Forelimb muscle (tissue), 1 donor: ENCODE data around the gene S100A10. TPM values are rescaled to one million over a fixed set of nuclear protein-coding genes. Genes with fewer than 3 reads are reported as not detected.

Experiments
- DNase-seq: peaks from one replicate; pipeline ENCODE4 v3.0.0-alpha.2; 2013; ENCODE audit warnings: low read depth
- polyA plus RNA-seq: library from polyadenylated mRNA; unstranded; fragments of 120-200 nt; gene quantifications from one replicate; pipeline ENCODE4 v1.2.1, GENCODE V29; 2013; ENCODE audit not compliant: insufficient read length

The S100A10 gene
- polyA plus RNA-seq = 169 TPM

- DNase-seq = no peak
Measured at GRCh38 chr1:151993734-151994496, at the start of gene S100A10. S100A10 (minus strand) TSS chr1:151993859; CDS start chr1:151986230, 7,629 bp downstream.

- DNase-seq = no peak
Measured at GRCh38 chr1:152042030-152042429, 48.4 kb upstream of the S100A10 start.

DNA sequence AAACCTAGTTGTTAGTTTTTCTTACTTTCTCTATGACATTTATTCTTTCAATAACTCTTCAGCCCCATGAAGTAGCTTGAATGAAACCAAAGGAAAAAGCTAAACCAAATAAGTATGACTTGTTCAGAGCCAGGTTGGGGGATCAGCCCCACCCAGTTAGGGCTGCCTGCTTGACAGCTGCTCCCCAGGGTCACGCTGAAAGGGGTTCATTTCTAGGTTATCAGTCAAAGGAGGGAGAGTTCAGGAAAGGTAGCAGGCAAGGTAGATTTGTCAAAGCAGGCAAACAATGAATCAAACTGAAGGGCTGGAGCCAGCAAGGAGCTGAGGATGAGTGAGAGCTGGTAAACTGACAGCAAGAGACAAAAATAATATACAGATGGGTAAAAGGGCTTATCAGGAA is 46.2 kb upstream of the S100A10 start:
- no peak for DNase-seq

DNA sequence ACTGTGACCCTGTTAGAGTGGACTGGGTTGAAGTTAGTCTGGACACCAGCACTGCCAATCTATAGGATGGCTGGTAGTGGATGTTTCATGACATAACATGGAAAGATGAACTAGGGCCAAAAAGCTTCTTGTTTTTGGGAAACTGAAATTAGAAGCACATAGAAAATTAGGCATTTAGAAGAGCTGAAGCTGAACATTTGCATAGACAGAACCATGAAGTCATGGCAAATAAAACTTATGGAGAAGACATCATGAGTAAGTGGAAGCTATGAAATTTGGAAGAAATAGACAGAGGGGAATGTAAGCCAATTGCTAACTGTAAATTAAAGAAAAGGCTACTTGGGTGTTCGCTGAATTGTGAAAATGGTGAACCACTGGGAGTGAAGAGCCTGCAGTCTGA is 45.8 kb upstream of the S100A10 start:
- no peak for DNase-seq

DNA sequence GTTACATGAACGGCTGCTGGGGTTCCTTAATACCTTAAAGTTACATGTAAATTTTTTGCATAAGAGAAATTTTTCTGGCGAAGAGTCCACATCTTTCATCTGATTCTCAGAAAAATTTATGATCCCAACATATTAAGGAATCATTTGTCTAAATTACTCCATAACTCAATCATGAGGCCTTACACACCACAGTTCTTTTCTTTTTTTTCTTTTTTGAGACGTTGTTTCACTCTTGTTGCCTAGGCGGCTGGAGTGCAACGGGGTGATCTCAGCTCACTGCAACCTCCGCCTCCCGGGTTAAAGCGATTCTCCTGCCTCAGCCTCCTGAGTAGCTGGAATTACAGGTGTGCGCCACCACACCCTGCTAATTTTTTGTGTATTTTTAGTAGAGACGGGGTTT is 45.2 kb upstream of the S100A10 start:
- no peak for DNase-seq

DNA sequence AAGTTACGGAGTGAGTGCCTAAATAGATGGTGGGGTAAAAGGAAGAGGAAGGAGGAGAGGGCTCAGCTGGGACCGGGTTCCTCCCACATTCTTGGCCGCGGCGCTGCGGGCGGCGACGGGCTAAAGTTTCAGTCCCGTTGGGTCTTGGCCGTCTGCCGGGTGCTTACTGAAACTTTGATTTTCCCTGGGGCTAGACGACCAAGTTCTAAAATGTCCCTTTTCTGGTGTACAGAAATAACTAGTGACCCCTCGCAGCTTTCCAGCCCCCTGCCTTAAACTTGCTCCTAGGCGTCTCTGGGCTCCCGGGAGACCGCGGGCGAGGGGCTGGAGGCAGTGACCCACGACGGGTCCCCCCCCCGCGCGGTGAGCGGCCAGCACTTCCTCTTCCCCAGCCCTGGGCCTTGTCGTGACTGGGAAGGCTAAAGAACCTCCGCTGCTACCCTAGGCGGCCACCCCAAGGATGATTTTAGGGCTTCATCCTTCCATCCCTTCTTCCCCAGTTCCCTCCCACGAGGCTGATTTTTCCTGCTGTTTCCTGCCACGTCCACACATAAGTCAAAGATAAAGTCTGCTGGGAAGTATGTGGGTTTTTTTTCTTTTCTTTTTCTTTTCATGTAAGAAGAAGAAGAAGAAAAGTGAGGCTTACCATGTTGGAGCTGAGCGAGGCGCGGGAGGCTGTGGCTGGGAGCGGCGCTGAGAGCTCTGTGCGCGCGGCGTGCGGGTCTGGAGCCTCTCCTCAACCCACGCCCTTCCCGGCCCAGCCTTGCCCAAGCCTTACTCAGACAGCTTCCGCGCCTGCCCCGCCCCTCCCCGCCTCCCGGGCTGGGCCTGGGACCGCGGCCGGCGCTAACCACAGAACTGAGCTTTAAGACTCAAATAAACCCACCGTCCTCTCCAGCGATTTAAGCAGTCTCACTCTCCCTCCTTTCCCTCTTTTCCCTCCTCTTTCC is 42.9 kb upstream of the S100A10 start, which contains the start of gene S100A11:
Gene S100A11, minus strand, starts transcription at position 738 of the 950 bp plus-strand sequence. Its CDS starts 89 bp downstream, at position 649.
- DNase-seq = no peak

DNA sequence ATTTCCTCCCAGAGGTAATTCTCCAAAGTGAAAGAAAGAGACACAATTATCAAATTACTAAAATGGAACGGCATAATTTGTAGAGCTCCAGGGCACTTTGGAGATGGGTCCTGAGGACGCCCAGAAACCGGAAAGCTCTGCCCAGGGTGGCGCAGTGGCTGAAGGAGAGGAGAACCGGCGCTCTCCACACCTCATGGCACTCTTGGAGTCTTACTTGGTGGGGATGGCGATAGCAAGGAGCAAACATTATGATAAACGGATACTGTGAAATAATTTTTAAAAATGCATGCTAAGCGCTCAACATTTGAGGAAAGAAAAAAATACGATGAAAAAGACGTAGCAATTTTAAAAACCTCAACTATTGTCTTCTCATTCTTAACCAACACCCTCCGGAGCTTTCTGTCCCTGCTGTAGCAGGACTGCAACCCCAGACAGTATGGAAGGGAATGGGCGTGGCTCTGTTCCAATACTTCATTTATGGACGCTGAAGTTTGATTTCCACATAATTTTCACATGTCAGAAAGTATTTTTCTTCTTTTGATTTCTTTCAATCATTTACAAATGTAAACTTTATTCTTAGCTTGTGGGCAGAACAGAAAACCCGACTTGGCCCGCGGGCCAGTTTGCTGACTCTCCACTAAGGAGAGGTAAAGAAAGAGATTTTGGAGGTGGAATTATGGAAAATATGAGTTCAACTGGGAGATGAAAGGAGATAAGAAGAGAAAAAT is 42.0 kb upstream of the S100A10 start:
- DNase-seq = no peak

- DNase-seq = no peak
Measured at GRCh38 chr1:152034654-152035538, 41.2 kb upstream of the S100A10 start.

- DNase-seq = no peak
Measured at GRCh38 chr1:152034324-152034653, 40.6 kb upstream of the S100A10 start.

DNA sequence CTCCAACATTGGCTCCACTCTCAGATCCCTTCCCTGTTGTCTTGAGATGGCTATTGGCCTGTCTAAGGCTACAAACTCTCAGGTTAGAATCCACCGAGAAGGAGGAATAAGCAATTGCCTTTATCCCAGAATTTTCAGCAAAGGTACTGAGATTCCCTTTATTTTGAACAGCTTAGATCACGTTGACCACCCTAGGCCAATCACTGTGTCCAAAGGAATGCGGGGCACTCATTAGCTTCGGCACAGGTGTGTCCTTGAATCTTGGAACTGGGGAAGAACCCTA is 36.2 kb upstream of the S100A10 start:
- no peak for DNase-seq

GRCh38 chr1:152029144-152029928 is 35.7 kb upstream of the S100A10 start:
- no peak for DNase-seq

DNA sequence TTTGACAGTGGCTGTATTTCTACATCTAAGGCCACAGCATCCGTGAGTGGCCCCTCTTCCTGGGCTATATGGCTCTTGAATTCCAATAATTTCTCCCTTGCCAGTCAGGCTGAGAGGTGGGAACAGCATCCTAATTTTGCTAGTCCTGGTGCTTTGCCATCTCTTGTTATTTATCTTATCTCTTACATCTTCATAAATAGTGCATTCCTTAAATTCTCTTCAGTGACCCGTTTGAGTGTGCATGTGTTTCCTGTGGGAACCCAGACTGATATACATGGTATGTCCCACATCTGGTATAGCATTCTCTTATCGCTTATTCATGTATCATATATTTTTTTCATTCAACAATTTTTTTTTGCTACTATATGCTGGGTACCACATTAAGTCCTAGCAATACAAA is 33.2 kb upstream of the S100A10 start:
- DNase-seq = no peak

- no peak for DNase-seq
Measured at GRCh38 chr1:152024223-152024622, 30.6 kb upstream of the S100A10 start.

DNA sequence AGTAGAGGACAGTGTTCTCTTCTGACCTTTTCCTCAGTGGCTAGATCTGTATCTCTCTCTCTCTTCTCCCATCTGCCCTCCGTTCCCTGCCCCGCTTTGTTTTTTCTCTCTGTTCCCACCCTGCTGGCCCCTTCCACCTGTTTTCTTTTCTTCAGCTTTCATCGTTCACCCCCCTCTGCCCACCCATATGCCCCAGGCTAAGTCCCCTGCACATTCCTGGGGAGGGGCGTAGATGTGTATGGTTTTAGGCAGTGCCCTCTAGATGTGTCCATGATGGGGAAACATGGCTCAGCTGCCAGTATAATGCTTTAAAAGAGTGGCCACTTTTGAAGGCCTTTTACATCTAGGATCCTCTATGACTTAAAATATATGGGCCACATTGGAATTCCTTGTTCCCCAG is 29.6 kb upstream of the S100A10 start:
- DNase-seq = no peak

GRCh38 chr1:152022474-152022873 is 28.8 kb upstream of the S100A10 start:
- DNase-seq = no peak

DNA sequence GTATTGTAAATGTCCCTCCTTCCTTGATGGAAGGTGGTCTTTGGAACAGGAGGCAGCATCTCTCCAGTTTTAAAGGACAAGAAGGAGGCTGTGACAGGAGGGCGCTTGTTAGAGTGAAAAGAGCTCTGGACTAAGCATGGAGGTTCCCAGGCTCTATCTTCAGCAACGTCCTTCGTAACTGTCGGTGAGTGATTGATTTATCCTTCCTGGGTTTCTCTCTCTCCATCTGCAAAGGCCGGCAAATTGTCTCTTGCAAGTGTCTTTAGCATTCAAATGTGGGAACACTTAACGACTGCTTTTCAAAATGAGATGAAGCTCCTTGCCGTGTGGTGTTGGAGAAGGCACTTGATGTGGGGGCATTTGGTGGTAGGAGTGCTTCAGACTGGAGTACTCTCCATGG is 27.9 kb upstream of the S100A10 start:
- no peak for DNase-seq

GRCh38 chr1:152020849-152021248 is 27.2 kb upstream of the S100A10 start:
- DNase-seq = no peak

- DNase-seq = no peak
Measured at GRCh38 chr1:152018537-152018936, 24.9 kb upstream of the S100A10 start.

DNA sequence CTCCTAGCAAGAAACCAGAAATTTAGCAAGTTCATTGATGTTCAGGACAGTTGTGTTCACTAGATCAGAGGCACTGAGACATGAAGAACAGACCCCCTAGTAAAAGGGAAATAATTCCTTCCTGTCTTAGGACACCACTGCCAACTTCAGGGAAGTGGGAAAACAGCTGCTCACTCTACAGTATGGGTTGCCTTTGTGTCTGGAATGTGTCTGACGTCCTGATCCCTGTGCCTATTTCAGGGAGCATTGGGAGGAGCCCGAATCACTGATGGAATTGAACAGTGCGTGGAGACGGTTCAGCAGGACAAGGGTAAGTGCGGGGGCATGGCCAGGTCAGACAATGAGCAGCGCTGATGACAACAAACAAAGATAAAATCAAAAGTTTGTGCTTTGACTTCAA is 22.1 kb upstream of the S100A10 start:
- DNase-seq = no peak

DNA sequence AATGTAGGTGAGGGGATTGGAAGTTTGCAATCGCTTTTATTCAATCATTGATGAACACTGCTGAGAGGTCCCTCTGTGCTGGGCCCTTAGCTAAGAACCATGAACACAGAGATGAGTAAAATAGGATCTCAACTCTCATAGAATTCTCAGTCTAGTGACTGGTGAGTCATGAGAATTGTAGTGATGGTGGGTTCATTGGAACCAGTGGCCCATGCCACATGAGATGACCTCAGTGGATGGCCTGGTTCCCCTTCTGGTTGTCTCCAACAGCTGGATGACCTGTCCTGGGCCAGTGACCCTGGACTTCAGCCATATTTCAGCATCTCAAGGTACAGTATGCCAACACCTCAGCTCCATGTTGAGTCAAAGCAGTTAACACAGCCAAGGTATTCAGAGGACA is 21.3 kb upstream of the S100A10 start:
- no peak for DNase-seq
